HepG2 (cell line): ENCODE measurements around the gene EPHX1.

Source experiments
- ATF3 ChIP-seq: sonication (generic); formaldehyde crosslinking; IDR thresholded peaks from 2 replicates; pipeline ENCODE4 v1.4.0; 2020; ENCODE audit warnings: missing genetic modification reagents
- MTF1 ChIP-seq: sonication (generic); formaldehyde crosslinking; IDR thresholded peaks from 2 replicates; pipeline ENCODE4 v1.5.0; 2020; ENCODE audit warnings: missing genetic modification reagents

- TF ChIP-seq MTF1 (CRISPR knock-in tag), result no peak
- no peak for TF ChIP-seq ATF3 (CRISPR knock-in tag)
Measured at GRCh38 chr1:225857256-225857655, 47.3 kb downstream of the EPHX1 start.
